HG03469 (cell line): ENCODE measurements around the gene PPP2R3A.

Experiments
- ATAC-seq: cut with Tn5 transposase; IDR thresholded peaks from one replicate; pipeline ENCODE4 v1.9.1; 2021; ENCODE audit warnings: mild to moderate bottlenecking, moderate library complexity, moderate number of reproducible peaks; ENCODE audit not compliant: unreplicated experiment

PPP2R3A gene

GRCh38 chr3:136021803-136022202, 56.3 kb downstream of the PPP2R3A start:
- no peak for ATAC-seq

- no peak for ATAC-seq
These were observed 57.2 kb downstream of the PPP2R3A start for GRCh38 chr3:136022529-136023263.

GRCh38 chr3:136023264-136023978, 57.9 kb downstream of the PPP2R3A start:
- ATAC-seq: no peak

- no peak for ATAC-seq
These were observed 70.8 kb downstream of the PPP2R3A start for GRCh38 chr3:136036306-136036705.

GRCh38 chr3:136038668-136039067, 73.1 kb downstream of the PPP2R3A start:
- no peak for ATAC-seq

GRCh38 chr3:136042608-136043221, 77.2 kb downstream of the PPP2R3A start:
- ATAC-seq: no peak

- ATAC-seq: no peak
These were observed 79.6 kb downstream of the PPP2R3A start for GRCh38 chr3:136044980-136045745.

GRCh38 chr3:136048068-136048467, 82.5 kb downstream of the PPP2R3A start:
- ATAC-seq: no peak

GRCh38 chr3:136050250-136050649, 84.7 kb downstream of the PPP2R3A start:
- no peak for ATAC-seq

- no peak for ATAC-seq
These were observed 90.0 kb downstream of the PPP2R3A start for GRCh38 chr3:136055491-136055890.

GRCh38 chr3:136067211-136067610, 101.7 kb downstream of the PPP2R3A start:
- ATAC-seq: no peak

GRCh38 chr3:136068708-136069107, 103.2 kb downstream of the PPP2R3A start:
- ATAC-seq: no peak

GRCh38 chr3:136069933-136070332, 104.4 kb downstream of the PPP2R3A start:
- ATAC-seq: no peak

- ATAC-seq: no peak
These were observed 104.8 kb downstream of the PPP2R3A start for GRCh38 chr3:136070334-136070733.

- no peak for ATAC-seq
These were observed 105.7 kb downstream of the PPP2R3A start for GRCh38 chr3:136070953-136071949.

GRCh38 chr3:136074546-136075170, 109.1 kb downstream of the PPP2R3A start:
- ATAC-seq: no peak

GRCh38 chr3:136075218-136075808, 109.8 kb downstream of the PPP2R3A start:
- no peak for ATAC-seq

- no peak for ATAC-seq
These were observed 110.3 kb downstream of the PPP2R3A start for GRCh38 chr3:136075811-136076210.
